ENCODE measurements around the gene CFAP141.
A peak's percentile ranks its signal among the peaks of the same experiment; 100 is the strongest.
"Not testable (repeated sequence)": the region's sequence is repeated elsewhere in the genome, so short reads cannot be mapped to it uniquely, and the experiment has no call there.

CFAP141 gene

GRCh38 chr1:154207262-154207661, 1.1 kb upstream of the CFAP141 start:
- DNase-seq: no peak

- DNase-seq: not testable (repeated sequence)
Measured at GRCh38 chr1:154205778-154206177, 355 bp downstream of the CFAP141 start.

- DNase-seq: no peak
Measured at GRCh38 chr1:154199563-154199879, 6.6 kb downstream of the CFAP141 start.

GRCh38 chr1:154198756-154199562, 7.2 kb downstream of the CFAP141 start:
- no peak for DNase-seq

GRCh38 chr1:154193821-154194220, 12.3 kb downstream of the CFAP141 start:
- no peak for DNase-seq

GRCh38 chr1:154192476-154192875, 13.7 kb downstream of the CFAP141 start:
- no peak for DNase-seq

- DNase-seq: no peak
Measured at GRCh38 chr1:154191990-154192461, 14.1 kb downstream of the CFAP141 start, which contains the start of gene TPM3. TSS of gene TPM3 (minus strand) at chr1:154192100. CDS start at chr1:154192018, 82 bp downstream.

- no peak for DNase-seq
Measured at GRCh38 chr1:154190550-154190949, 15.6 kb downstream of the CFAP141 start.

- DNase-seq: no peak
Measured at GRCh38 chr1:154186852-154187501, 19.2 kb downstream of the CFAP141 start.

GRCh38 chr1:154186177-154186576, 20.0 kb downstream of the CFAP141 start:
- peak; percentile 69 for DNase-seq

- DNase-seq: peak; percentile 94
Measured at GRCh38 chr1:154183046-154183915, 22.9 kb downstream of the CFAP141 start.

- DNase-seq: peak; percentile 66
Measured at GRCh38 chr1:154182344-154183045, 23.6 kb downstream of the CFAP141 start.

GRCh38 chr1:154181944-154182343, 24.2 kb downstream of the CFAP141 start:
- DNase-seq: no peak

- no peak for DNase-seq
Measured at GRCh38 chr1:154179946-154180687, 26.0 kb downstream of the CFAP141 start.

GRCh38 chr1:154178911-154179811, 27.0 kb downstream of the CFAP141 start:
- no peak for DNase-seq

GRCh38 chr1:154178013-154178412, 28.1 kb downstream of the CFAP141 start:
- DNase-seq: no peak

GRCh38 chr1:154176337-154176736, 29.8 kb downstream of the CFAP141 start:
- no peak for DNase-seq

GRCh38 chr1:154174654-154175053, 31.5 kb downstream of the CFAP141 start:
- no peak for DNase-seq

- no peak for DNase-seq
Measured at GRCh38 chr1:154171880-154172279, 34.3 kb downstream of the CFAP141 start.

GRCh38 chr1:154171223-154171583, 34.9 kb downstream of the CFAP141 start:
- DNase-seq: no peak
